Omental fat pad (tissue), 4 donors: ENCODE results near the gene ECT2L. TPM values are rescaled to one million over a fixed set of nuclear protein-coding genes. Genes with fewer than 3 reads are reported as not detected.

Source experiments
- ATAC-seq: fragments of 150-250 bp; one replicate; pipeline ENCODE4 v1.9.1; 2016; ENCODE audit warnings: mild to moderate bottlenecking, moderate library complexity; ENCODE audit not compliant: low FRiP score
- DNase-seq: peaks from one replicate; pipeline ENCODE4 v3.0.0-alpha.2; 2019; ENCODE audit warnings: low spot score
- CTCF ChIP-seq, 3 donors: fragments of 450-650 bp; IDR thresholded peaks; one replicate each; pipeline ENCODE4 v1.5.1; 2016 to 2017; ENCODE audit warnings: antibody characterized with exemption in 3 of 3, mild to moderate bottlenecking in 3 of 3, moderate library complexity in 2 of 3
- total RNA-seq, 4 donors: library from RNA; depleted of rRNA; stranded (reverse); fragments of >200 nt; gene quantifications; one replicate each; pipeline ENCODE4 v1.1.0, GENCODE V29; 2016

ECT2L gene
- total RNA-seq, 4 donors from 2014 or later, result 4.1 TPM; not detected in 3

GRCh38 chr6:138948004-138948403, 152.1 kb downstream of the ECT2L start:
- TF ChIP-seq CTCF (IDR thresholded peaks at IDR 0.05), result no peak

GRCh38 chr6:138948546-138949179, 152.8 kb downstream of the ECT2L start:
- DNase-seq (no peak), ATAC-seq (no peak)
- TF ChIP-seq CTCF (IDR thresholded peaks at IDR 0.05), result no peak

More at GRCh38 chr6:138948004-138948403, 152.1 kb downstream of the ECT2L start:
- DNase-seq, result no peak
- no peak for ATAC-seq

- TF ChIP-seq CTCF (IDR thresholded peaks at IDR 0.05), result no peak
- ATAC-seq, result no peak
- no peak for DNase-seq
These were observed 157.6 kb downstream of the ECT2L start for GRCh38 chr6:138953451-138953850.

Other genes starting within 250 kb of the ECT2L start
- 10 to 100 TPM; 10.1 to 25.7 (median 12.8) TPM for gene CCDC28A, start 22.3 kb upstream of the ECT2L start, total RNA-seq
- gene REPS1, start 192.2 kb downstream of the ECT2L start, total RNA-seq, result 10 to 100 TPM; 25.2 to 46.0 (median 35.9) TPM
- 10 to 100 TPM in 3 of 4 donors, 1 to 10 TPM in 1; 6.1 to 20.8 (median 17.3) TPM for gene ABRACL, start 232.7 kb downstream of the ECT2L start, total RNA-seq